Spleen (tissue), 7 donors: ENCODE measurements around the gene BLZF1.

ENCODE experiments used
- POLR2AphosphoS5 ChIP-seq, 3 donors: sonication (generic); formaldehyde crosslinking; IDR thresholded peaks; one replicate each; pipeline ENCODE4 v1.5.1; 2017; ENCODE audit warnings: antibody characterized with exemption in 3 of 3
- TF ChIP-seq, protein P1 (sequence below), 11 experiments: fragments of 200-600 bp in 7 of 11; fragments of 450-650 bp in 4 of 11; sonication (generic) in 4 of 11; IDR thresholded peaks in 8 of 11; conservative IDR thresholded peaks in 3 of 11; 1 replicate in 7 of 11; 2 replicates in 4 of 11; pipeline versions ENCODE4 v1.4.0 to v1.8.0; 2016 to 2021; ENCODE audit warnings: antibody characterized with exemption in 11 of 11, inconsistent platforms in 4 of 11, mild to moderate bottlenecking in 1 of 11
- donor health status: DM: no; HTN: no; CAD: no; lungs with moderate emphysema.
- donor health status: DM: no; HTN: no; CAD: no.
- donor health status: DM: no; HTN: no; CAD: no.

DNA sequence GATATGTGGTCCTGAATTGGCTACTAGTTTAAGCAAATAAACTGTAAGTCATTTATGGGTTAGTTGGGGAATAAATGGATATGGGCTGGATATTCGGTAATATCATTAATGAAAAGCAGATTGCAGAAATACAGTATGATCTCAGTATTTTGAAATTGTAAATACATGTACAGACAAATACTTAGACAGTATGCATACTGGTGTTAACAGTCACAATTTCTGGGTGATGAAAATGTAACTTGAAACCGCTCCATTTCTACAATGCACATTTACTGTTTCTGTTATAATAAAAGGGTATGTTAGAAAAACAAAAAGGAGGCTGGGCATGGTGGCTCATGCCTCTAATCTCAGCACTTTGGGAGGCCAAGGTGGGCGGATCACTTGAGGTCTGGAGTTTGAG is 28.0 kb downstream of the BLZF1 start:
- TF ChIP-seq, protein P1, sequence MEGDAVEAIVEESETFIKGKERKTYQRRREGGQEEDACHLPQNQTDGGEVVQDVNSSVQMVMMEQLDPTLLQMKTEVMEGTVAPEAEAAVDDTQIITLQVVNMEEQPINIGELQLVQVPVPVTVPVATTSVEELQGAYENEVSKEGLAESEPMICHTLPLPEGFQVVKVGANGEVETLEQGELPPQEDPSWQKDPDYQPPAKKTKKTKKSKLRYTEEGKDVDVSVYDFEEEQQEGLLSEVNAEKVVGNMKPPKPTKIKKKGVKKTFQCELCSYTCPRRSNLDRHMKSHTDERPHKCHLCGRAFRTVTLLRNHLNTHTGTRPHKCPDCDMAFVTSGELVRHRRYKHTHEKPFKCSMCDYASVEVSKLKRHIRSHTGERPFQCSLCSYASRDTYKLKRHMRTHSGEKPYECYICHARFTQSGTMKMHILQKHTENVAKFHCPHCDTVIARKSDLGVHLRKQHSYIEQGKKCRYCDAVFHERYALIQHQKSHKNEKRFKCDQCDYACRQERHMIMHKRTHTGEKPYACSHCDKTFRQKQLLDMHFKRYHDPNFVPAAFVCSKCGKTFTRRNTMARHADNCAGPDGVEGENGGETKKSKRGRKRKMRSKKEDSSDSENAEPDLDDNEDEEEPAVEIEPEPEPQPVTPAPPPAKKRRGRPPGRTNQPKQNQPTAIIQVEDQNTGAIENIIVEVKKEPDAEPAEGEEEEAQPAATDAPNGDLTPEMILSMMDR (IDR thresholded peaks at IDR 0.05 in 8 of 11, conservative IDR thresholded peaks at IDR 0.05 in 3 of 11), result no peak
- TF ChIP-seq POLR2AphosphoS5 (IDR thresholded peaks at IDR 0.05), result no peak
